C1 segment of cervical spinal cord (tissue), 14 donors: ENCODE data around the gene F11R.
A peak's percentile ranks its signal among the peaks of the same experiment; 100 is the strongest.
"Not testable (repeated sequence)": the region's sequence is repeated elsewhere in the genome, so short reads cannot be mapped to it uniquely, and the experiment has no call there.

Experiments
- DNase-seq, 14 donors: peaks; one replicate each; lab custom pipeline; 2025; lab: John Stamatoyannopoulos, UW

The F11R gene

DNA sequence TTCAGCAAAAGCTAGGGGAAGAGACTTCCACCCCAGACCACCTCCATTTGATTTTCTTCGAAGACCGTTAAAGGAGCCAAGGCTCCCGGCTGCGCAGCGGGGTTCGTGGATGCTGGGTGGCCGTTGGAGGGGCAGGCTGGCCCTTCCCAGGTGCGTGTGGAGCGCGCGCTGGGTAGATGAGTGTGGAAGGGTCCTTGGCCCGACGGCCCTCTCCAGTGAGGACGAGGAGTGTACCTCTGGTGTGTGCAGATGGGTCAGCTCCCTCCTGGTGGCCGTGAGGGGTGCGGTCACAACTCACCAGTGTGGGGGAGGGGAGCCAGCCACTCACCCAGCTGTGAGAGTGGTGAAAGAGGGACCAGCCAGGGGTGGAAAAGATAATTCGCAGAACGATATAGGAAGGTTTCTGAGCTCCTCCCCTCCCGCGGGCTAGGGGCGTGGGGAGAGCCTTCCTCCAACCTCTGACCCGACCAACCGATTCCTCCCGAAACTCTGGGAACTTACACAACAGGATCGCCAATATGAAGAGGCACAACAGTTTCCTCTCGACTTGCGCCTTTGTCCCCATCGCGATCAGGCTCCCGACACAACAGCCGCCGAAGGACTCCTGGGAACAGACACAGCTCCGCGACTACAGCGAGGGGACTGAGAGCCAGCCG lies at the start of gene F11R:
TSS of gene F11R (minus strand) at position 644 of the 656 bp plus-strand sequence. CDS start at position 565, 79 bp downstream.
- DNase-seq: peak in 2 of 14 donors; percentile 5 to 35

- DNase-seq: peak in 11 of 14 donors; percentile 5 to 68 (median 55)
These were observed 48.8 kb upstream of the F11R start, which contains the start of gene ARHGAP30 for GRCh38 chr1:161069731-161070270. ARHGAP30 (minus strand) TSS chr1:161069891; CDS start chr1:161069624, 267 bp downstream.

DNA sequence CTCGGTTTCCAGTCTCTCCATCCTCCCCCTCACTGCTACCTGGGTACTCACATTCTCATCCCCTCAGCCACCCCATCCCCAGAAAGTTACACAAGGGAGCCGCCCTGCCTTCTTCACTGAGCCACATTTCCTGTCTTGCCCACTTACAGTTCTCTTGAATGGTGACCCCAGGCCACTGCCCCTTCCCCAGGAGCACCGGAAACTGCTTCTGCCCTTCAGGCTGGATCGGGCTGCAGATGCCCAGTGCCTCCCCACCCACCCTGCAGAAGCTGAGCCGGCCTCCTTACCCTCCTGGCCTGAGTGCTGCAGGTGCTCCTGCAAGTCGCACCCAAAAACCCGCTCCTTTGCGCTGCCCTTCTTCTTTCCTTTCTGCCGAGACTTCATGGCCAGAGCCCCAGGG lies 48.3 kb upstream of the F11R start:
- DNase-seq: no peak

DNA sequence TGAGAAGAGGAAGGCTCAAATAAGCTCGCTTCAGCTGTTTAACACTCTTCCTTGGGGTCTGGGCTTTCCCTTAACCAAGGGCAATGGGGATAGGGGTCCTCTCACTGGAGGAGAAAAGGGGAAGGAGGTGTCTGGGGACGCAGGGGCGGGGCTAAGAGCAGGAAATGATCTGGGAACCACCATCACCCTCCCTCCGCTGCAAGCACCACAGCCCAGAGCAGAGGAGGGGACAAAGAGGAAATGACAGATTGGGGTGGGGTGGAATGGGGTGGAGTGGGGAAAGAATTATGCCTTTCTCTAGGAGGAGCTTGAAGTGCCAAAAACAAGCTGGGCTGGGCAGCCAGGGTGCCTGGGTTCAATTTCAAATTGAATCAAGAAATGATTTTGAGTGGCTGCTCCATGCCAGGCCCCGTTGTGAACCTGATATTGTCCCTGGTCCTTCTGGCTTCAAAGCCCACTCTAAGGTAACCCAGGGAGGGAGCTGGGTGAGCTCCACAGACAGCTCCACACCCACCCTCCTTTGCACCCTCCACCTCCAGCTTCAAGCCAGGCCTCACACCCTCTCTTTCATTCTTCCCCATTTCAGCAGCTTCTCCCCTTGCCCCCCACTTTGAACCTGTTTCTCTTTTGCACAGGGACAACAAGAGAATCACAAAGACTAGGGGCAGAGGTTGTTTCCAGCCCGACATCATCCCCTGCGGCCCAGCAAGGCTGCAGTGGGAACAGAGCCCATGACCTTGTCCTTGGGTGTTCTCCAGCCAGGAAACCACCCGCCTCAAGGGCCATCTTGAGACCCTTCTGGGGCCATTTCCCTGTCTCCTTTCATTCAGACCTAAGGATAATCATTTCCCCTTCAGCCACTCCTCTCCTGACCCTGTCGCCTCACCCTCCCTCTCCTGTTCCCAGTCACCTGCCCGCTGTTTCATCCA lies 47.6 kb upstream of the F11R start:
- DNase-seq: peak in 8 of 14 donors; percentile 6 to 62 (median 36)

DNA sequence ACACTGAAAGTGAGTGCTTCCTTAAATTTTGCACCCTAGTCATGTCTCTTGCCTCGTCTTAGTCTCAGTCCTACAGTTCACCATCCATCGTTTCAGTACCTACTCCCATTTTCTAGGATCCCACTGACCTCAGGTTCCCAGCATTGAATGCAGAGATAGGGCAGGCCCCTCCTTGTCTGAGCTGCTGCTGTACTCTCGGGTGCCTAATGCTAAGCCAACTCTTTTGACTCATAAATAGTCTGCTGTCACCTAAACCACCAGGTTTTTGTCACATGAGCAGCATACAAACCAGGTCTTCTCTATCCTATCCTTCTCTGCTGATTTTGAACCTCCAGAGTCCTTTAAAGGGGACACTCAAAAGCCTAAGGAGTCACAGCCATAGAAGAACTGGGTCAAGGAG lies 45.7 kb upstream of the F11R start:
- DNase-seq: no peak

GRCh38 chr1:161065681-161066080 lies 44.7 kb upstream of the F11R start:
- not testable (repeated sequence) for DNase-seq

DNA sequence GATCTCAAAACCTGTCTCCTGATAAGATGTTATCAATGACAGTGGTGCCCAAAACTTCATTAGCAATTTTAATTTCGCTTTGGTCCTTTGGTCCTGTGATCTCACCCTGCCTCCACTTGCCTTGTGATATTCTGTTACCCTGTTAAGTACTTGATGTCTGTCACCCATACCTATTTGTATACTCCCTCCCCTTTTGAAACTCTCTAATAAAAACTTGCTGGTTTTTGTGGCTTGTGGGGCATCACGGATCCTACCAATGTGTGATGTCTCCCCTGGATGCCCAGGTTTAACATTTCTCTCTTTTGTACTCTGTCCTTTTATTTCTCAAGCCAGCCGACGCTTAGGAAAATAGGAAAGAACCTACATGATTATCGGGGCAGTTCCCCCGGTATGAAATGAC lies 43.0 kb upstream of the F11R start:
- not testable (repeated sequence) for DNase-seq

DNA sequence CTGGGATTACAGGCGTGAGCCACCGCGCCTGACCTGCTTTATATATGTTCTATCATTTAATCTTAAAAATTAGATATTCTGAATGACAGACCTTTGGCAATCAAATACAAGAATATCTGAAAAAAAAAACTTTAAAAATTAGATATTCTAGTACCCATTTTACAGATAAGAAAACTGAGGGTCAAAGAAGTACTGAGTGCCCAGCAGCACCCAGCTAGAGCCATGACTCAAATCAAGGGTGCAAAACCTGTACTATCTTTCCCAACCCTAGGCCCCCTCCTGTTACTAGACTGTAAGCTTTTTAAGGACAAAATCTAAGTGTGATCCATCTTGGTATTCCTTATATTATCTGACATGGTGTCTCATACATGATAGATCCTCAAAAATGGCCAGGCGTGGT lies 40.5 kb upstream of the F11R start:
- DNase-seq: no peak

- DNase-seq: no peak
These were observed 38.3 kb upstream of the F11R start for GRCh38 chr1:161059293-161059692.

DNA sequence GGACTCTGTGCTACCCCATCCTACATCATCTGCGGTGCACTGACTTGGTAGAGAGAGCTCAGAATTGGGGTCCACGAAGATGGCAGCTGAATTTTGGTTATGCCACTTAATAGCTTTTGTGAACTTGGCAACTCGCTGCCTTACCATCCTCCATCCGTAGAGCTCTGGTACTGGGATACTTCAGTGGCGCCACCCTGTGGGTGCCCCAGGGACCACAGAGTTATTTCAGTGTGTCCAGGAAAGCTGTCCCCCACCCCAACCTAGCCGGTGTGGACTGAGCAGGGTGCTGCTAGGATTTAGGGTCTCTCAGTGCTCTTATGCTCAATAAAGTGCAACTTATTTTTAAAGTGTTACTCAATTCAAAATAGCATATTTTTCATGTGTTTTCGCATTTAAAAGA lies 33.9 kb upstream of the F11R start:
- no peak for DNase-seq

DNA sequence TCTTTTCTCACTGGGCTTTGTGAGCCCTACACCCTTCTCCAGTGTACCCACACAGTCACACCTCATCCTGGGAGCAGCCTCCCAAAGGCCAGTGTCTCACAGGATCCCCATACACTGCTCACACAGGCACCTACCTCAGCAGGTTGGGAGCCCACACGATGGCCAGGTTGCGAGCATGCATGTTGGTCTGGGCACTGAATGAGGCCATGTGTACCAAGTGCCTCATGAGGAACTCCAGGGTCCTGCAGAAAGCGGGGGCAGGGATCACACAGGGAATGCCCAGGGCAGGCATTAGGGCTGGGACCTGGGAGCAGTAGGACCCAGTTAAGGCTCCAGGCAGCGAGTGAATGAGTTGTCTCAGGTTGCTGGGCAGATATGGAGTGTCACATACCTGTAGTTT lies 33.3 kb upstream of the F11R start:
- DNase-seq: no peak

GRCh38 chr1:161052899-161053298 lies 31.9 kb upstream of the F11R start:
- DNase-seq: no peak

DNA sequence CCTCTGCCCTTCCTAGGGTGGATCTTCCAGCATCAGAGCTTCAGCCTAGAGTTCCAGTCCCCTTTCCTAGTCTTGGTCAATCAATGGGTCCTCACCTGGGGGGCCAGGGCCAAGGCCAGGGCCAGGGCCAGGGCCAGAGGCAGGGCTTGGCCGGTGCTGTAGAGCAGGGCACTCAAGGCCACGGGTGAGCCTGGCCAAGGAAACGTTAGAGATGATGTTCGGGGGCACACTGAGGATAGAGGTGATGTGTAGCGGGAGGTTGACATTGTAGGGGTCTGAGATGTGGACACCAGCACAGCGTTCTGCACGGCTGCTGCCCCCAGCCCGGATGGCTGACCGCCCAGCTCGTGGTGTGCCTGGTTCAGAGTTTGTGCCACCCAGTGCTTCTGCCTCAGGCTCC lies 30.3 kb upstream of the F11R start:
- no peak for DNase-seq

DNA sequence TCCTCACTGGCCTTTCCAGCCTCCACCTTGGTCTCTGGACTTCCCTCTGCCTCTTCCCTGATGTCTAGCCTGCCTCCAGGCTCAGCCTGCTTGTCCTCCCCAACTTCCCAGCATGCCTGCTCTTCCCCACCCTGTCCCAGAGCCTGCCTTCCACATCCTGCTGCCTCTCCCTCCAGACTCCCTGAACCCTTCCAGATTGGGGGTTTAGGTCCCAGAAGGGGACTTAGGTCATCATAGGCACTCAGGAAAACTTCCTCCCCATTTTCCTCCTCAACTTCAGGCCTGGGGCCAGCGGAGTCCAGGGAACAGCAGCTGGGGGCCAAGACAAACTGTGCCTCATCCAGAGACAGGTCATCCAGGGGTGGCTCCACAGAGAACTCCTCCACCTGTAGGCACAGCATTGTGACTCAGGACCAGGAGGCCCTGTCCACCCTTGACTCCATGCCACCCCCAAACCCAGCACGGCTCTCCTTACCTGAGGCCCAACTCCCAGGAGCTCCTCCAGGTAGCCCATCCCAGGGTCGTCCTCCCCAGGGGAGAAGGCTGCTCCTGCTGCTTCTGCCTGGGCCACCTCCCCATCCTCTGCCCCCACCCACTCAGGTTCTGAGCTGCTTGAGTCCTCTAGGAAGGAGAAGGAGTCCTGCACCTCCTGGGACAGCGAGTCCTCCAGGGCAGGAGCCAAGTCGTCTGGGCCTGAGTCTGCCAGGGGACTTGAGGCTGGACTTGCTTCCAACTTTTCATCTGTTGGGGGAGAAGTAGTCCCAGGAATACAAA lies 28.2 kb upstream of the F11R start:
- no peak for DNase-seq

DNA sequence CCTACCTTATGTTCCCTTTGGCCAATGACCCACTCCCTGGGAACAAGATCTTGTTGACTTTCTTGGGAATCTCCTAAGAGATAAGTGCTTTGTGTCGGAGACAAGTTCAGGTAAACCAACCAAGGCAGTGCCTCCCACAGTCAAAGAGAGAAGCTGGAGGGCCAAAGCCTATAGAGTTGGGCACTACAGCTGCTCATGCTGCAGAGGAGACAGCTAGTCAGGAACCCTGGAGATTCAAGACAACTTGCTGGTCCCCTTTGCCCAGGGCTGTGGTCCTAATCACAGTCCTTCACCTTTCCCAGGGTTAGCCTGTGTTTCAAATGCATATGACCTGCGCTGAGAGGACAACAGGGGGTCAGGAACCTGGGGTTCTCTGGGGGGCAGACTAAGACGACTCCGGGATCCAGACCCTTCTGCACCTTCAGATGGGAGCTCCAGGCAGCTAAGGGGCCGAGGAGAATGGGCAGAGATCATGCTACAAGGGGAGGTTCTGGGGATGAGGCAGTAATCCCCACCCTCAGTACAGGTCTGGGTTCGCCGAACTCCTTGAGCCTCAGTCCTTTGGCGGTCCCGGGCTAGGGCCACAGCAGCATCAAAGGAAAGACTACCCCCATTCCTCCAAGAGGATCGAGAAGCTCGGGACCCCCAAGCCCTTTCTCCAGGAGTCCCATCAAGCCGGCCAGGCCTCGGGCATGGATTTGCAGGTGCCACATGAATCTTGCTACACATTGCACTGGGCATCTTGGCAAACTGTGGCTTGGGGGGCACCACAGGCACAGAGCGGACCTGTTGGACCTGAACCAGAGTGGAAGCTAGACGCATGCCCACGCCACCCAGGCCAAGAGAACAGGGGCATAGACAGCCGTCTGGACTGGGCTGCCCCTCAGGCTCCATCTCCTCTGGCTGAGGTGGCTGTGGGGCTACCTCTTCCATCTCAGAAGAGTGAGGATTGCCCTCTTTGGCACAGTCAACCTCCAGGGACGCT lies 26.8 kb upstream of the F11R start:
- no peak for DNase-seq

DNA sequence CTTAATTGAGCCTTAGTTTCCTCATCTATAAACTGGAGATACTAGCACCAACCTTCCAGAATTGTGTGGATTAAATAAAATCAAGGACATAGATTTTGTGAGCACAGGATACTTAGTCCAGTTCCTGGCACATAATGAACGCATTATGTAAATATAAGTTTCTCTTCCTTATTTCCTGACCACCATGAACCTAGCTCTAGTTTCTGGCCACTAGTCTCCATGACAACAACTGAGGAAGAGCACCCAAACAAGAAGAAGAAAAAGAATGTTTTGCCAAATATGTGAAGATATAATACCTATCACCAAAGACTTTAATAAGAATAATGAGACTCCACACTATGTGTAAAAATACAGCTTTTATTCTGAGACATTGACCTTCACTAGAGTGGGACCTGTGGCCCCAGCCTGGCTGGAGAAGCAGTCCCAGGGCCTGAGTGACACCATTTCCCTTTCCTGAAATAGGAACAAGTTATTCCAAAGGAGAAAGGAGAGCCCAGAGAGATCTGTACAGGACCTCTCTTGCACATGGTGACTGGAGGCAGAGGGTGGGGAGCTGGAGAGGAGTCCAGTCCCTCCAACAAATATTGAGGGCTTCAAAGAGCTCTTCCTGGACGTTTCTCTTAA lies 25.8 kb upstream of the F11R start:
- DNase-seq: no peak

DNA sequence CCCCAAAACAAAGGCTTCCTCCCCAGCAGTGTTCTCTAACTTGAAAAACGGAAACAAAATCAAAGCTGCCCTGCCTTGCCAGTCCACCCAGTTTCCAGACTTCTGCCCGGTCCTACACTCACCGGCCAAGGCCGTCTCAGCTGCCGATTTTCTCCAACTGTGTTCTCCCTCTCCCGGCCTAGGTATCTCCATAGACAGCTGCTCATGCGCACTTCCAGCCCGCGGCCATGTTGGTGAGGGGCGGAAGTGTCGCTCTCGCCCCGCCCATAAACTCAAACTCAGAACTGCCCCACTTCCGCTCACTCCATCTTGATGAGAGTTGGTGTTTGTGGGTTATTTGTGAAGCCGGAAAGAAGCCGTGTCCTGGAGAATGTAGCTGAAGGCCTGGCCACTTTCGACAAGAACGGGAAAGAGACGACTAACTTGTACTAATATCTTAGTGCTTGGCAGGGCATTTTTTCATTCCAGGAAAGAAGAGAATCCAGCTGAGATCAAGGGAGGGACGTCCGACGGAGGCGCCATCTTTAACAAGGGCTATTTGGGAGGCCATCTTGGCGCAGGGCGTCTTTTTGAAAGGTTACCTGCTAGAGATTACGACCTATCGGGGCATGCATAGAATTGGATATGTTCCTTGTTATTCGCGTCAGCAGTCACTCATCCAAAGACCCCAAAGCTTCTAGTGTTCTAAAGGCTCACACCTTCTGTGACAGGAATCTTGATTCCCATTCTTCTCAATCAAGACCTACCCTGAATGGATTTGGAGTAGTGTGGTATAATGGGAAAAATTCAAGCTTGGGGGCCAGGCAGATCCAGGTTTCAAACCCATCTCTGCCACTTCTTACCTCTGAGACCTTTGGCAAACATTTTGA lies 25.0 kb upstream of the F11R start, which contains the start of gene USF1:
TSS of gene USF1 (minus strand) at position 242 of the 869 bp plus-strand sequence. CDS start 2,702 bp downstream, outside the sequence.
- DNase-seq: peak; percentile 65 to 95 (median 92)

GRCh38 chr1:161044908-161045735 lies 24.2 kb upstream of the F11R start:
- DNase-seq: peak in 10 of 14 donors; percentile 49 to 80 (median 60)
